ENCODE results near the gene NUP98. TPM values are rescaled to one million over a fixed set of nuclear protein-coding genes. Genes with fewer than 3 reads are reported as not detected.

Gene NUP98
- polyA plus RNA-seq, 1 of the 3 experiments (the other 2 are of a cell fraction) = 56.4 TPM

DNA sequence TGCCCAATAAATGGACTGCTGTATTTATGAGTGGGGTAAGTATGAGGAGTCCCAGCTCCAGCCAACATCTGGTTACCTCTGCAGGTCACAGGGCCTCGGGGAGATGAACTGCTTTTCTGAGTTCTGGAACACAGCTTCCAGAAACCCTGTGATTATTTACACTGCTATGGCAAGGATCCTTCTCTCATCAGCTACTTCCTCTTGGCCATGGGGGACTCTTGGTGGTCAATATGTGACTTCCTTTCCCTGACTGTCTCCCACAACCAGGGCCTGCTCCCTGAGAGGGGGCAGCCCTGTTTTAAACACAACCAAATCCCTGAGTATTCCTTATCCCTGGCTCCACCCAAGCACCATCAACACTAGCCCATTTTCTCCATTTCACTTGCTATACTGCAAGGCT, 33.4 kb upstream of the NUP98 start (continued):
- TF ChIP-seq RAD21 (IDR thresholded peaks at IDR 0.05; ENCODE audit: low read length) = no peak

- Histone ChIP-seq H2AFZ (ENCODE audit: low read depth) (no peak overlapping the region), H3K4me2 (no peak overlapping the region), H3F3A (replicated peaks; ENCODE audit: insufficient read depth) (peaks cover 10% of the 10 kb centered on the region), H3K36me3 (replicated peaks in 1 of 2; ENCODE audit: control insufficient read depth in 1 of 2, insufficient read depth in 2 of 2, low read length in 1 of 2) (peaks cover 10 to 24% of the 10 kb centered on the region in 2 experiments), H3K4me3 (ENCODE audit: low read depth in 2 of 2, low read length in 1 of 2) (no peak overlapping the region), H3K9ac (no peak overlapping the region), H3K27ac (ENCODE audit: low read depth in 2 of 2, low read length in 1 of 2) (no peak overlapping the region), H3K27me3 (ENCODE audit: insufficient read depth) (no peaks in the 10 kb centered on the region), H3K9me2 (no peaks in the 10 kb centered on the region), H3K4me1 (ENCODE audit: control insufficient read depth in 1 of 2, insufficient read depth in 2 of 2, low read depth in 1 of 2, low read length in 1 of 2) (peaks cover 0 to 2% of the 10 kb centered on the region in 2 experiments; a peak in 1 of 4 replicates), H3K9me3 (no peaks in the 10 kb centered on the region), H4K20me1 (ENCODE audit: insufficient read depth) (peaks cover 68% of the 10 kb centered on the region), H3K79me2 (ENCODE audit: insufficient read depth) (peaks cover 65% of the 10 kb centered on the region)
- 90% methylated on average over 3 of the region's 3 CpGs for WGBS (ENCODE audit: low lambda C conversion rate)
- TF ChIP-seq JUND (IDR thresholded peaks at IDR 0.05) (no peak), RXRA (IDR thresholded peaks at IDR 0.05; ENCODE audit: borderline replicate concordance, low read depth) (no peak), ELF1 (IDR thresholded peaks at IDR 0.05) (no peak), PBX3 (IDR thresholded peaks at IDR 0.05) (no peak), NRF1 (IDR thresholded peaks at IDR 0.05; ENCODE audit: low read depth, low read length) (no peak), RFX5 (IDR thresholded peaks at IDR 0.05; ENCODE audit: low read length) (no peak), RAD21 (IDR thresholded peaks at IDR 0.05; ENCODE audit: low read length) (no peak), SIN3A (IDR thresholded peaks at IDR 0.05; ENCODE audit: borderline replicate concordance, low read depth, low read length) (no peak), FOXJ3 (CRISPR knock-in tag; IDR thresholded peaks at IDR 0.05) (no peak), TCF12 (IDR thresholded peaks at IDR 0.05) (no peak), GABPA (IDR thresholded peaks at IDR 0.05; ENCODE audit: low read depth) (no peak), IRF3 (IDR thresholded peaks at IDR 0.05; ENCODE audit: low read depth, low read length) (no peak), USF1 (IDR thresholded peaks at IDR 0.05; ENCODE audit: borderline replicate concordance, low read depth) (no peak), TEAD4 (IDR thresholded peaks at IDR 0.05; ENCODE audit: borderline replicate concordance, insufficient read depth) (no peak), RCOR1 (IDR thresholded peaks at IDR 0.05; ENCODE audit: low read length) (no peak)
- TF ChIP-seq, protein P1, sequence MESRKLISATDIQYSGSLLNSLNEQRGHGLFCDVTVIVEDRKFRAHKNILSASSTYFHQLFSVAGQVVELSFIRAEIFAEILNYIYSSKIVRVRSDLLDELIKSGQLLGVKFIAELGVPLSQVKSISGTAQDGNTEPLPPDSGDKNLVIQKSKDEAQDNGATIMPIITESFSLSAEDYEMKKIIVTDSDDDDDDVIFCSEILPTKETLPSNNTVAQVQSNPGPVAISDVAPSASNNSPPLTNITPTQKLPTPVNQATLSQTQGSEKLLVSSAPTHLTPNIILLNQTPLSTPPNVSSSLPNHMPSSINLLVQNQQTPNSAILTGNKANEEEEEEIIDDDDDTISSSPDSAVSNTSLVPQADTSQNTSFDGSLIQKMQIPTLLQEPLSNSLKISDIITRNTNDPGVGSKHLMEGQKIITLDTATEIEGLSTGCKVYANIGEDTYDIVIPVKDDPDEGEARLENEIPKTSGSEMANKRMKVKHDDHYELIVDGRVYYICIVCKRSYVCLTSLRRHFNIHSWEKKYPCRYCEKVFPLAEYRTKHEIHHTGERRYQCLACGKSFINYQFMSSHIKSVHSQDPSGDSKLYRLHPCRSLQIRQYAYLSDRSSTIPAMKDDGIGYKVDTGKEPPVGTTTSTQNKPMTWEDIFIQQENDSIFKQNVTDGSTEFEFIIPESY (IDR thresholded peaks at IDR 0.05; ENCODE audit: borderline replicate concordance, low read depth) = no peak
- TF ChIP-seq, protein P2, sequence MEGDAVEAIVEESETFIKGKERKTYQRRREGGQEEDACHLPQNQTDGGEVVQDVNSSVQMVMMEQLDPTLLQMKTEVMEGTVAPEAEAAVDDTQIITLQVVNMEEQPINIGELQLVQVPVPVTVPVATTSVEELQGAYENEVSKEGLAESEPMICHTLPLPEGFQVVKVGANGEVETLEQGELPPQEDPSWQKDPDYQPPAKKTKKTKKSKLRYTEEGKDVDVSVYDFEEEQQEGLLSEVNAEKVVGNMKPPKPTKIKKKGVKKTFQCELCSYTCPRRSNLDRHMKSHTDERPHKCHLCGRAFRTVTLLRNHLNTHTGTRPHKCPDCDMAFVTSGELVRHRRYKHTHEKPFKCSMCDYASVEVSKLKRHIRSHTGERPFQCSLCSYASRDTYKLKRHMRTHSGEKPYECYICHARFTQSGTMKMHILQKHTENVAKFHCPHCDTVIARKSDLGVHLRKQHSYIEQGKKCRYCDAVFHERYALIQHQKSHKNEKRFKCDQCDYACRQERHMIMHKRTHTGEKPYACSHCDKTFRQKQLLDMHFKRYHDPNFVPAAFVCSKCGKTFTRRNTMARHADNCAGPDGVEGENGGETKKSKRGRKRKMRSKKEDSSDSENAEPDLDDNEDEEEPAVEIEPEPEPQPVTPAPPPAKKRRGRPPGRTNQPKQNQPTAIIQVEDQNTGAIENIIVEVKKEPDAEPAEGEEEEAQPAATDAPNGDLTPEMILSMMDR (IDR thresholded peaks at IDR 0.05) = no peak
- POLR2A ChIA-PET = no interaction called here
- DNase-seq = no peak
- CTCF ChIA-PET = interaction anchor here (0.9 to 4.3 kb wide), 4 partner anchors 11 to 243 kb away, joined by 3 to 17 read pairs (median 5); partner anchors contain the start of gene STIM1
Measured at GRCh38 chr11:3830088-3830487, 32.7 kb upstream of the NUP98 start.

All from SK-N-SH (cell line).